ENCODE data around the gene CTU2. TPM values are rescaled to one million over a fixed set of nuclear protein-coding genes. Genes with fewer than 3 reads are reported as not detected.

The CTU2 gene
- total and polyA plus RNA-seq, 2 experiments from 2014 or later, result 5.9 to 19.5 TPM

- Histone ChIP-seq H2AFZ (no peak overlapping the region), H3K9me2 (replicated peaks; ENCODE audit: insufficient read depth) (no peaks in the 10 kb centered on the region), H3K4me2 (no peak overlapping the region), H3K9me3 (ENCODE audit: low read depth) (no peaks in the 10 kb centered on the region), H3K36me3 (replicated peaks; ENCODE audit: insufficient read depth, low read depth) (no peaks in the 10 kb centered on the region), H4K20me1 (ENCODE audit: insufficient read depth, poor library complexity, severe bottlenecking) (no peaks in the 10 kb centered on the region), H3K4me3 (no peak overlapping the region), H3K27ac (no peak overlapping the region), H3K4me1 (ENCODE audit: insufficient read depth) (no peaks in the 10 kb centered on the region), H3K79me2 (no peaks in the 10 kb centered on the region), H3K27me3 (no peaks in the 10 kb centered on the region)
- WGBS (ENCODE audit: low lambda C conversion rate, missing lambda C conversion rate), result 97% methylated on average over 41 of the region's 42 CpGs
- TF ChIP-seq EZH2phosphoT487 (IDR thresholded peaks at IDR 0.05; ENCODE audit: low read depth, severe bottlenecking, unreplicated experiment) (no peak), EZH2 (IDR thresholded peaks at IDR 0.05; ENCODE audit: borderline replicate concordance) (no peak), CTCF (IDR thresholded peaks at IDR 0.05; ENCODE audit: poor library complexity) (no peak)
- no peak for DNase-seq (ENCODE audit: low spot score)
Measured at GRCh38 chr16:88714420-88715302, 8.4 kb downstream of the CTU2 start.

- Histone ChIP-seq H2AFZ (no peak overlapping the region), H3K9me2 (replicated peaks; ENCODE audit: insufficient read depth) (no peaks in the 10 kb centered on the region), H3K4me1 (ENCODE audit: insufficient read depth) (no peaks in the 10 kb centered on the region), H3K4me3 (no peak overlapping the region), H3K27ac (no peak overlapping the region), H4K20me1 (ENCODE audit: insufficient read depth, poor library complexity, severe bottlenecking) (no peaks in the 10 kb centered on the region), H3K79me2 (no peaks in the 10 kb centered on the region), H3K9me3 (ENCODE audit: low read depth) (no peaks in the 10 kb centered on the region), H3K36me3 (replicated peaks; ENCODE audit: insufficient read depth, low read depth) (no peaks in the 10 kb centered on the region), H3K27me3 (no peaks in the 10 kb centered on the region), H3K4me2 (no peak overlapping the region)
- TF ChIP-seq EZH2phosphoT487 (IDR thresholded peaks at IDR 0.05; ENCODE audit: low read depth, severe bottlenecking, unreplicated experiment) (no peak), EZH2 (IDR thresholded peaks at IDR 0.05; ENCODE audit: borderline replicate concordance) (no peak), CTCF (IDR thresholded peaks at IDR 0.05; ENCODE audit: poor library complexity) (no peak)
- WGBS (ENCODE audit: low lambda C conversion rate, missing lambda C conversion rate), result 96% methylated on average over 47 of the region's 57 CpGs
- DNase-seq (ENCODE audit: low spot score), result no peak
Measured at GRCh38 chr16:88715312-88716190, 9.2 kb downstream of the CTU2 start.

GRCh38 chr16:88716201-88716600 is 9.9 kb downstream of the CTU2 start:
- H3K4me2 ChIP-seq, result no peak overlapping the region
- no peaks in the 10 kb centered on the region for H3K27me3 ChIP-seq
- no peaks in the 10 kb centered on the region for H3K9me2 ChIP-seq (replicated peaks; ENCODE audit: insufficient read depth)
- H3K9me3 ChIP-seq (ENCODE audit: low read depth), result no peaks in the 10 kb centered on the region
- no peaks in the 10 kb centered on the region for H3K4me1 ChIP-seq (ENCODE audit: insufficient read depth)
- 97% methylated on average over 15 of the region's 15 CpGs for WGBS (ENCODE audit: low lambda C conversion rate, missing lambda C conversion rate)
- no peak overlapping the region for H3K4me3 ChIP-seq
- H2AFZ ChIP-seq, result no peak overlapping the region
- no peak overlapping the region for H3K27ac ChIP-seq
- no peaks in the 10 kb centered on the region for H3K79me2 ChIP-seq
- H4K20me1 ChIP-seq (ENCODE audit: insufficient read depth, poor library complexity, severe bottlenecking), result no peaks in the 10 kb centered on the region
- DNase-seq (ENCODE audit: low spot score), result no peak
- TF ChIP-seq EZH2phosphoT487 (IDR thresholded peaks at IDR 0.05; ENCODE audit: low read depth, severe bottlenecking, unreplicated experiment), result no peak
- TF ChIP-seq EZH2 (IDR thresholded peaks at IDR 0.05; ENCODE audit: borderline replicate concordance), result no peak
- TF ChIP-seq CTCF (IDR thresholded peaks at IDR 0.05; ENCODE audit: poor library complexity), result no peak
- no peaks in the 10 kb centered on the region for H3K36me3 ChIP-seq (replicated peaks; ENCODE audit: insufficient read depth, low read depth)

Measured in hepatocyte (in vitro differentiated cells).